Panc1 (cell line): ENCODE results near the gene VSIR. TPM values are rescaled to one million over a fixed set of nuclear protein-coding genes. Genes with fewer than 3 reads are reported as not detected.

ENCODE experiments used
- ATAC-seq: fragments of 200-7000 bp; cut with Tn5 transposase; 2 replicates; pipeline ENCODE4 v1.9.1; 2020; ENCODE audit warnings: mild to moderate bottlenecking, moderate library complexity
- BruUV-seq: library from RNA; stranded (reverse); fragments of 400-500 nt; replicated peaks from 2 replicates; lab custom pipeline; 2021; lab: Mats Ljungman, UMichigan
- CTCF ChIA-PET: fragments of 300-600 bp; sonication (Branson Sonifier 250); formaldehyde crosslinking; loops from one replicate; lab custom pipeline; 2022; ENCODE audit warnings: antibody characterized with exemption; lab: Charles Lee
- POLR2A ChIA-PET: fragments of 300-600 bp; sonication (Branson Sonifier 250); formaldehyde crosslinking; loops from one replicate; lab custom pipeline; 2022; ENCODE audit warnings: antibody characterized with exemption; lab: Charles Lee
- DNase-seq: peaks from one replicate; pipeline ENCODE4 v3.0.0-alpha.2; 2010; ENCODE audit warnings: low read depth, low spot score
- H3K27ac ChIP-seq: 2 replicates; pipeline ENCODE4 v1.5.1; 2011; ENCODE audit warnings: mild to moderate bottlenecking, low read length, inconsistent platforms
- H3K27me3 ChIP-seq: fragments of 200-500 bp; sonication (Bioruptor generic); 2 replicates; pipeline ENCODE4 v1.6.0; 2014; ENCODE audit warnings: low read length, inconsistent platforms; ENCODE audit not compliant: control insufficient read depth, insufficient read depth
- H3K36me3 ChIP-seq: fragments of 200-500 bp; sonication (Bioruptor generic); 2 replicates; pipeline ENCODE4 v1.5.1; 2014; ENCODE audit warnings: inconsistent platforms, mild to moderate bottlenecking, low read length, moderate library complexity; ENCODE audit not compliant: control insufficient read depth, insufficient read depth
- H3K4me1 ChIP-seq: 2 replicates; pipeline ENCODE4 v1.5.1; 2011; ENCODE audit warnings: inconsistent platforms, mild to moderate bottlenecking, low read length, moderate library complexity; ENCODE audit not compliant: control insufficient read depth, insufficient read depth
- H3K4me3 ChIP-seq, 2 experiments: 2 replicates each; pipeline ENCODE4 v1.5.1; 2011 to 2012; ENCODE audit warnings: low read depth in 2 of 2, low read length in 2 of 2, mild to moderate bottlenecking in 2 of 2, inconsistent platforms in 1 of 2, moderate library complexity in 1 of 2
- H3K9me3 ChIP-seq: fragments of 200-500 bp; sonication (Bioruptor generic); 2 replicates; pipeline ENCODE4 v1.5.1; 2014; ENCODE audit warnings: low read depth, mild to moderate bottlenecking, inconsistent platforms, low read length, moderate library complexity; ENCODE audit not compliant: control insufficient read depth, insufficient read depth
- POLR2AphosphoS5 ChIP-seq: IDR thresholded peaks from 2 replicates; pipeline ENCODE4 v1.6.1; 2012; ENCODE audit warnings: mild to moderate bottlenecking, low read depth, low read length, moderate library complexity
- SIN3A ChIP-seq: IDR thresholded peaks from 2 replicates; pipeline ENCODE4 v1.6.1; 2012; ENCODE audit warnings: low read depth, mild to moderate bottlenecking, low read length, moderate library complexity, borderline replicate concordance; ENCODE audit not compliant: insufficient read depth
- TCF7L2 ChIP-seq: IDR thresholded peaks from 2 replicates; pipeline ENCODE4 v1.6.1; 2011; ENCODE audit warnings: mild to moderate bottlenecking, low read depth, low read length, inconsistent platforms
- in situ Hi-C: cut with HindIII; loops from 2 replicates; pipeline ENCODE4 v1.10.0; 2016; ENCODE audit warnings: low sequenced_read_pairs, low pct_unique_long_range_greater_than_20kb
- intact Hi-C: fragments of 100-400 bp; cut with micrococcal nuclease; formaldehyde crosslinking; loops from one replicate; pipeline ENCODE4 v1.10.0; 2022; ENCODE audit not compliant: unreplicated experiment
- total RNA-seq: library from RNA; stranded (reverse); gene quantifications from one replicate; pipeline ENCODE4 v1.2.1, GENCODE V29; 2021; ENCODE audit not compliant: unreplicated experiment
- TF ChIP-seq, protein P1 (sequence below): fragments of 450-650 bp; IDR thresholded peaks from 2 replicates; pipeline ENCODE4 v1.5.1; 2017; ENCODE audit warnings: mild to moderate bottlenecking
- TF ChIP-seq, protein P2 (sequence below), 2 experiments: IDR thresholded peaks; 2 replicates each; pipeline ENCODE4 v1.6.1; 2011 to 2012; ENCODE audit warnings: low read depth in 2 of 2, control low read depth in 1 of 2, low read length in 1 of 2, mild to moderate bottlenecking in 1 of 2, moderate library complexity in 1 of 2; ENCODE audit not compliant: insufficient read depth in 1 of 2

VSIR gene
- total RNA-seq, 1 experiment from 2014 or later = 34.9 TPM

GRCh38 chr10:71701496-71702132 is 71.7 kb downstream of the VSIR start:
- no TSS peak for BruUV-seq
- TF ChIP-seq POLR2AphosphoS5 = no peak
- TF ChIP-seq TCF7L2 = no peak
- TF ChIP-seq SIN3A = no peak
- Histone ChIP-seq H3K4me1 (peaks cover 1% of the 10 kb centered on the region; the same call in 1 of the 2 replicates), H3K36me3 (no peaks in the 10 kb centered on the region), H3K4me3 (no peak overlapping the region), H3K27me3 (no peaks in the 10 kb centered on the region), H3K27ac (no peak overlapping the region), H3K9me3 (no peaks in the 10 kb centered on the region)
- DNase-seq = no peak
- in situ Hi-C loops = no loop called here
- intact Hi-C loops = loop anchor here (10.0 kb wide), 1 partner anchor 113 kb away; no protein-coding TSS in a partner anchor
- CTCF ChIA-PET = interaction anchor here (0.6 kb wide), 1 partner anchor 105 kb away, joined by 3 read pairs; no protein-coding TSS in a partner anchor
- POLR2A ChIA-PET = no interaction called here
- no peak for ATAC-seq

GRCh38 chr10:71700731-71701368 is 72.5 kb downstream of the VSIR start:
- DNase-seq = no peak

More at GRCh38 chr10:71700731-71701368, 72.5 kb downstream of the VSIR start:
- POLR2A ChIA-PET = no interaction called here
- ATAC-seq = no peak
- BruUV-seq = no TSS peak
- CTCF ChIA-PET = interaction anchor here (0.6 kb wide), 1 partner anchor 387 kb away, joined by 3 read pairs; no protein-coding TSS in a partner anchor
- H3K4me3 ChIP-seq = no peak overlapping the region
- peaks cover 8% of the 10 kb centered on the region for H3K4me1 ChIP-seq
- no peaks in the 10 kb centered on the region for H3K36me3 ChIP-seq
- intact Hi-C loops = loop anchor here (10.0 kb wide), 1 partner anchor 114 kb away; no protein-coding TSS in a partner anchor
- H3K9me3 ChIP-seq = no peaks in the 10 kb centered on the region
- H3K27ac ChIP-seq = no peak overlapping the region
- TF ChIP-seq POLR2AphosphoS5 = no peak
- TF ChIP-seq SIN3A = no peak
- TF ChIP-seq TCF7L2 = no peak
- TF ChIP-seq, protein P1, sequence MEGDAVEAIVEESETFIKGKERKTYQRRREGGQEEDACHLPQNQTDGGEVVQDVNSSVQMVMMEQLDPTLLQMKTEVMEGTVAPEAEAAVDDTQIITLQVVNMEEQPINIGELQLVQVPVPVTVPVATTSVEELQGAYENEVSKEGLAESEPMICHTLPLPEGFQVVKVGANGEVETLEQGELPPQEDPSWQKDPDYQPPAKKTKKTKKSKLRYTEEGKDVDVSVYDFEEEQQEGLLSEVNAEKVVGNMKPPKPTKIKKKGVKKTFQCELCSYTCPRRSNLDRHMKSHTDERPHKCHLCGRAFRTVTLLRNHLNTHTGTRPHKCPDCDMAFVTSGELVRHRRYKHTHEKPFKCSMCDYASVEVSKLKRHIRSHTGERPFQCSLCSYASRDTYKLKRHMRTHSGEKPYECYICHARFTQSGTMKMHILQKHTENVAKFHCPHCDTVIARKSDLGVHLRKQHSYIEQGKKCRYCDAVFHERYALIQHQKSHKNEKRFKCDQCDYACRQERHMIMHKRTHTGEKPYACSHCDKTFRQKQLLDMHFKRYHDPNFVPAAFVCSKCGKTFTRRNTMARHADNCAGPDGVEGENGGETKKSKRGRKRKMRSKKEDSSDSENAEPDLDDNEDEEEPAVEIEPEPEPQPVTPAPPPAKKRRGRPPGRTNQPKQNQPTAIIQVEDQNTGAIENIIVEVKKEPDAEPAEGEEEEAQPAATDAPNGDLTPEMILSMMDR = no peak
- TF ChIP-seq, protein P2, sequence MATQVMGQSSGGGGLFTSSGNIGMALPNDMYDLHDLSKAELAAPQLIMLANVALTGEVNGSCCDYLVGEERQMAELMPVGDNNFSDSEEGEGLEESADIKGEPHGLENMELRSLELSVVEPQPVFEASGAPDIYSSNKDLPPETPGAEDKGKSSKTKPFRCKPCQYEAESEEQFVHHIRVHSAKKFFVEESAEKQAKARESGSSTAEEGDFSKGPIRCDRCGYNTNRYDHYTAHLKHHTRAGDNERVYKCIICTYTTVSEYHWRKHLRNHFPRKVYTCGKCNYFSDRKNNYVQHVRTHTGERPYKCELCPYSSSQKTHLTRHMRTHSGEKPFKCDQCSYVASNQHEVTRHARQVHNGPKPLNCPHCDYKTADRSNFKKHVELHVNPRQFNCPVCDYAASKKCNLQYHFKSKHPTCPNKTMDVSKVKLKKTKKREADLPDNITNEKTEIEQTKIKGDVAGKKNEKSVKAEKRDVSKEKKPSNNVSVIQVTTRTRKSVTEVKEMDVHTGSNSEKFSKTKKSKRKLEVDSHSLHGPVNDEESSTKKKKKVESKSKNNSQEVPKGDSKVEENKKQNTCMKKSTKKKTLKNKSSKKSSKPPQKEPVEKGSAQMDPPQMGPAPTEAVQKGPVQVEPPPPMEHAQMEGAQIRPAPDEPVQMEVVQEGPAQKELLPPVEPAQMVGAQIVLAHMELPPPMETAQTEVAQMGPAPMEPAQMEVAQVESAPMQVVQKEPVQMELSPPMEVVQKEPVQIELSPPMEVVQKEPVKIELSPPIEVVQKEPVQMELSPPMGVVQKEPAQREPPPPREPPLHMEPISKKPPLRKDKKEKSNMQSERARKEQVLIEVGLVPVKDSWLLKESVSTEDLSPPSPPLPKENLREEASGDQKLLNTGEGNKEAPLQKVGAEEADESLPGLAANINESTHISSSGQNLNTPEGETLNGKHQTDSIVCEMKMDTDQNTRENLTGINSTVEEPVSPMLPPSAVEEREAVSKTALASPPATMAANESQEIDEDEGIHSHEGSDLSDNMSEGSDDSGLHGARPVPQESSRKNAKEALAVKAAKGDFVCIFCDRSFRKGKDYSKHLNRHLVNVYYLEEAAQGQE (IDR thresholded peaks at IDR 0.05; ENCODE audit: insufficient read depth in 1 of 2, low read depth in 2 of 2, low read length in 1 of 2) = no peak
- in situ Hi-C loops = no loop called here
- no peaks in the 10 kb centered on the region for H3K27me3 ChIP-seq
